ENCODE measurements around the gene NANOS1. TPM values are rescaled to one million over a fixed set of nuclear protein-coding genes. Genes with fewer than 3 reads are reported as not detected.

The NANOS1 gene
- total RNA-seq, 1 donor from 2014 or later, result 34.0 TPM

GRCh38 chr10:118992496-118992895 is 37.0 kb upstream of the NANOS1 start:
- TF ChIP-seq CTCF (IDR thresholded peaks at IDR 0.05; ENCODE audit: partially characterized antibody, unreplicated experiment), result no peak
- no peaks in the 10 kb centered on the region for H3K36me3 Mint-ChIP-seq (ENCODE audit: unreplicated experiment)
- H3K4me3 Mint-ChIP-seq (ENCODE audit: unreplicated experiment), result no peak overlapping the region
- H3K4me1 Mint-ChIP-seq (ENCODE audit: low read depth, unreplicated experiment), result no peaks in the 10 kb centered on the region
- peaks cover 3% of the 10 kb centered on the region for H3K27me3 Mint-ChIP-seq (ENCODE audit: unreplicated experiment)
- H3K27ac Mint-ChIP-seq (ENCODE audit: unreplicated experiment), result no peak overlapping the region
- no peaks in the 10 kb centered on the region for H3K9me3 Mint-ChIP-seq (ENCODE audit: unreplicated experiment)
- no peak for DNase-seq

DNA sequence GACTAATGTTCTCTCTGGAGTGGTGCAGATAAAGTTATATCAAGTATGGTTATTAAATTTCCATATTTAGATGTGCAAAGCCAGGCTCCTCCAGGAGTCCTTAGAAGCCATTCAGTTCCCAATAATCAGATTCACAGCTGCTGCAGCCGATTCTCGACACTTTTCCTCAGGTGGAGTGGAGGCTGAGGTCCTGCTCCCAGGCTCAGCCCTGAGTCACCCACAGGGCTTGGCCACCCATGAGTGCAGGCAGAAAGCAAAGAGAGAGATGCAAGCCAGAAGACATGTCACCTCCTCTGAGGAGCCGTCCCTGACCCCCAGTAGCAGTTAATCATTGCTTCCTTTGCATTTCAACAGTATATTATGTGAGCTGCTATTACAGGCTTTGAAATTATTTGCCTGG is 36.3 kb upstream of the NANOS1 start:
- Mint-ChIP-seq H3K4me1 (ENCODE audit: low read depth, unreplicated experiment) (no peaks in the 10 kb centered on the region), H3K36me3 (ENCODE audit: unreplicated experiment) (no peaks in the 10 kb centered on the region), H3K9me3 (ENCODE audit: unreplicated experiment) (no peaks in the 10 kb centered on the region)

DNA sequence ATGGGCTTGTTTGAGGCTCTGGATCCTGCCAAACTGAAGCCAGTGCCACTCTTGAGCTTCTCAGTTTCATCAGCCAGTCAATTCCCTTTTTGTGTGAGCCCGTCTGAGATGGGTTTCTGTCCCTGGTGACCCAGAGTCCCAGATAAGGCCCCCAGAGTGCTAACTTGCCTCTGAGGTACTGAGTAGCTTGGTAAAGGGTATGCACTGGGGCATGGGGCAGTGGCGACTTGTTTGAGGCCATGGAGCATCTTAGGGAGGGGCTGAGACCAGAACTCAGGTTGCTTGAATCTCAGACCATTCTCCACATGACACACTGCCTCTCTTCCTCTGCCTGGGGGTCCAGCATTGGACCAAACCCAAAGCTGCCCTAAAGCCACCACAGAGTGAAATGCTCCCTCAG is 35.2 kb upstream of the NANOS1 start:
- H3K27ac Mint-ChIP-seq (ENCODE audit: unreplicated experiment), result no peak overlapping the region
- no peaks in the 10 kb centered on the region for H3K4me1 Mint-ChIP-seq (ENCODE audit: low read depth, unreplicated experiment)
- no peak for TF ChIP-seq CTCF (IDR thresholded peaks at IDR 0.05; ENCODE audit: partially characterized antibody, unreplicated experiment)
- no peaks in the 10 kb centered on the region for H3K36me3 Mint-ChIP-seq (ENCODE audit: unreplicated experiment)
- H3K4me3 Mint-ChIP-seq (ENCODE audit: unreplicated experiment), result no peak overlapping the region
- H3K9me3 Mint-ChIP-seq (ENCODE audit: unreplicated experiment), result no peaks in the 10 kb centered on the region
- H3K27me3 Mint-ChIP-seq (ENCODE audit: unreplicated experiment), result peaks cover 3% of the 10 kb centered on the region
- no peak for DNase-seq

More for the DNA sequence above, 36.3 kb upstream of the NANOS1 start:
- DNase-seq, result no peak
- Mint-ChIP-seq H3K27ac (ENCODE audit: unreplicated experiment) (no peak overlapping the region), H3K27me3 (ENCODE audit: unreplicated experiment) (peaks cover 3% of the 10 kb centered on the region), H3K4me3 (ENCODE audit: unreplicated experiment) (no peak overlapping the region)
- no peak for TF ChIP-seq CTCF (IDR thresholded peaks at IDR 0.05; ENCODE audit: partially characterized antibody, unreplicated experiment)

DNA sequence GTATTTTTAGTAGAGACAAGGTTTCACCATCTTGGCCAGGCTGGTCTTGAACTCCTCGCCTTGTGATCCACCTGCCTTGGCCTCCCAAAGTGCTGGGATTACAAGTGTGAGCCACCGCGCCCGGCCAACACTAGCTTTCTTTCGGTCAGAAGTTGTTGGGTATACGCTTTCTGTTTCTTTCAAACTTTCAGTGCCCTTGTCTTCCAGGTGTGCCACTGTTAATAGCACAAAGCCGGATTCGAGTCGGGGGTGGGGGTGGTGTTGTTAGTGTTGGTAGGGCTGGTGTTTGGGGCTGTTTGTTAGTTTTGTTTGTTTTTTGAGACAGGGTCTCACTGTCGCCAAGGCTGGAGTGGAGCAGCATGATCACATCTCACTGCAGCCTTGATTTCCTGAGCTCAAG is 33.8 kb upstream of the NANOS1 start:
- Mint-ChIP-seq H3K36me3 (ENCODE audit: unreplicated experiment) (no peaks in the 10 kb centered on the region), H3K9me3 (ENCODE audit: unreplicated experiment) (no peaks in the 10 kb centered on the region), H3K27me3 (ENCODE audit: unreplicated experiment) (peaks cover 3% of the 10 kb centered on the region), H3K27ac (ENCODE audit: unreplicated experiment) (no peak overlapping the region), H3K4me1 (ENCODE audit: low read depth, unreplicated experiment) (no peaks in the 10 kb centered on the region), H3K4me3 (ENCODE audit: unreplicated experiment) (no peak overlapping the region)
- DNase-seq, result no peak
- TF ChIP-seq CTCF (IDR thresholded peaks at IDR 0.05; ENCODE audit: partially characterized antibody, unreplicated experiment), result no peak

DNA sequence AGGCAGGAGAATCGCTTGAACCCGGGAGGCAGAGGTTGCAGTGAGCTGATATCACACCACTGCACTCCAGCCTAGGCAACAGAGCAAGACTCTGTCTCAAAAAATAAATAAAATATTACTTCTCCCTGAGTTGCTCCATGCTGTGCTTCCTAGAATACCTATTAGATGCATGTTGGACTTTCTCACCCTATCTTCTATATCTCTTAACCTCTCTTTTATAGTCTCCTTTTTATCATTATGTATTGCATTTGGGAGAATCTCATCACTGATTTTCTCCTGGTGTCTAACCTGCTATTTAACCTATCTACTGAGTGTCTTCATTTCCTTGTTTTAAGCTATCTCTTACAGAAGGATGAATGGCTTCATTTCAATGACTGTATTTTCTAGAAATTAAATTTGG is 32.1 kb upstream of the NANOS1 start:
- TF ChIP-seq CTCF (IDR thresholded peaks at IDR 0.05; ENCODE audit: partially characterized antibody, unreplicated experiment), result no peak
- peaks cover 5% of the 10 kb centered on the region for H3K36me3 Mint-ChIP-seq (ENCODE audit: unreplicated experiment)

More for the DNA sequence above, 32.1 kb upstream of the NANOS1 start:
- no peaks in the 10 kb centered on the region for H3K9me3 Mint-ChIP-seq (ENCODE audit: unreplicated experiment)
- no peak for DNase-seq
- no peak overlapping the region for H3K4me3 Mint-ChIP-seq (ENCODE audit: unreplicated experiment)
- peaks cover 6% of the 10 kb centered on the region for H3K27me3 Mint-ChIP-seq (ENCODE audit: unreplicated experiment)
- no peaks in the 10 kb centered on the region for H3K4me1 Mint-ChIP-seq (ENCODE audit: low read depth, unreplicated experiment)
- H3K27ac Mint-ChIP-seq (ENCODE audit: unreplicated experiment), result no peak overlapping the region
